ENCODE data around the gene XPO6. TPM values are rescaled to one million over a fixed set of nuclear protein-coding genes. Genes with fewer than 3 reads are reported as not detected.

XPO6 gene
- total RNA-seq, 1 donor from 2014 or later = 71.6 TPM

DNA sequence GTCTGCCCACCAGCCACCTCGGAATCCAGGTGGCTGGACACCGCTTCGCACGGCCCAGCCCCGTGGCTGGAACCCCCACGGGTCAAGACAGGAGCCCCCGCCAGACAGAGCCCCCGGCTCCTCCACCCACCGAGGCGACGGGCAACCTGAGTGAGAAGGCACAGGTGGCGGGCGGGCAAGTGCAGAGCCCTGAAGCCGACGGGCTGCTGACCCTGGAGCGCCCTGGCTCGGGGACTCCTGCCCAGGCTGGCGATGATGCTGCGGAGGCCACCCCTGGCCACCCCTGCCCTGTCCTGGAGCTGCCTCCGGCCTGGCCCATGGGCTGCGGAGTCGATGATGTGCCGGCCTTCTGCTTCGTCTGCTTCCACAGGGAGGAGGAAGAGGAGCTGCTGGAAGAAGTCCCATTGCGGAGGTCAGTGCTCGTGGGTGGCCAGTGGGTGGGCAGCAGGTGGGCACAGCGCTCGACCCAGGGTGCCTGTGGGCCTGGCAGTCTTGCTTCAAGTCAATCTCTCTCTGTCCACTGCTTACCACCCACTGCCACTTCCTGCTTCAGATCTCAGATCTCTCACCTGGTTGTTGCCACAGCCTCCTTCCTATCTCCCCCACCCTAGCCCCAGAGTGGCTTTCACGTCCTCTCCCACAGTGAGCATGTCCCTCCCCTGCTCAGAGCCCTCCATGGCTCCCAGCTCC is 47.5 kb upstream of the XPO6 start:
- Histone ChIP-seq H3K27me3 (no peaks in the 10 kb centered on the region), H4K20me1 (ENCODE audit: low read depth) (no peaks in the 10 kb centered on the region), H3F3A (ENCODE audit: low read depth) (no peaks in the 10 kb centered on the region), H3K79me2 (ENCODE audit: low read depth) (no peaks in the 10 kb centered on the region), H3K36me3 (no peaks in the 10 kb centered on the region), H3K4me1 (peaks cover 27% of the 10 kb centered on the region), H3K27ac (no peak overlapping the region), H2AFZ (replicated peaks) (peak overlapping the region; percentile 95), H3K9me3 (ENCODE audit: low read depth) (no peaks in the 10 kb centered on the region), H3K4me3 (peak overlapping the region; percentile 35), H3K4me2 (peak overlapping the region; percentile 77), H3K9ac (no peak overlapping the region)
- no peak for DNase-seq (ENCODE audit: low spot score)
- TF ChIP-seq EZH2 (IDR thresholded peaks at IDR 0.05) (no peak), EZH2phosphoT487 (IDR thresholded peaks at IDR 0.05) (no peak)
- TF ChIP-seq, protein P1, sequence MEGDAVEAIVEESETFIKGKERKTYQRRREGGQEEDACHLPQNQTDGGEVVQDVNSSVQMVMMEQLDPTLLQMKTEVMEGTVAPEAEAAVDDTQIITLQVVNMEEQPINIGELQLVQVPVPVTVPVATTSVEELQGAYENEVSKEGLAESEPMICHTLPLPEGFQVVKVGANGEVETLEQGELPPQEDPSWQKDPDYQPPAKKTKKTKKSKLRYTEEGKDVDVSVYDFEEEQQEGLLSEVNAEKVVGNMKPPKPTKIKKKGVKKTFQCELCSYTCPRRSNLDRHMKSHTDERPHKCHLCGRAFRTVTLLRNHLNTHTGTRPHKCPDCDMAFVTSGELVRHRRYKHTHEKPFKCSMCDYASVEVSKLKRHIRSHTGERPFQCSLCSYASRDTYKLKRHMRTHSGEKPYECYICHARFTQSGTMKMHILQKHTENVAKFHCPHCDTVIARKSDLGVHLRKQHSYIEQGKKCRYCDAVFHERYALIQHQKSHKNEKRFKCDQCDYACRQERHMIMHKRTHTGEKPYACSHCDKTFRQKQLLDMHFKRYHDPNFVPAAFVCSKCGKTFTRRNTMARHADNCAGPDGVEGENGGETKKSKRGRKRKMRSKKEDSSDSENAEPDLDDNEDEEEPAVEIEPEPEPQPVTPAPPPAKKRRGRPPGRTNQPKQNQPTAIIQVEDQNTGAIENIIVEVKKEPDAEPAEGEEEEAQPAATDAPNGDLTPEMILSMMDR (IDR thresholded peaks at IDR 0.05) = no peak
- Mint-ChIP-seq H3K27ac (no peak overlapping the region), H3K4me3 (peak overlapping the region; percentile 58), H3K27me3 (ENCODE audit: insufficient read depth, low read depth) (peaks cover 18% of the 10 kb centered on the region), H3K36me3 (no peaks in the 10 kb centered on the region), H3K4me1 (peaks cover 41% of the 10 kb centered on the region), H3K9me3 (no peaks in the 10 kb centered on the region)

DNA sequence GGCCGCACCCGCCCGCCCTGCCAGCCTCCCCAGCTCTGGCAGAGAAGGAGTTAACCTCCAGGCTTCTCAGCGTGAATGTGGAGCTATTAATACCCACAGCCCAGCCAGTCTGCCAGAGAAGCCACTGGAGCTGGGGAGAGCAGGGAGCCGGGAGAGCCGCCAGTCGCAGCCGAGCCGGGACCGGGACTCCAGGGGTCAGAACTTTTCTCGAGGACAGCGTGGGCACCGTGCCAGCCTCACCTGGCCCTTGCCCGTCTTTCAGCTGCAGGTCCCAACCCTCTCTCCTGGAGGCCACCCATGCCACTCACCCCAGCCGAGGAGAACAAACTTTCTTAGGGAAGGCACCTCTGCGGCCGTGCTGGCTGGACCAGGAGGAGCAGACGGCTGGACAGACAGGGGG is 46.8 kb upstream of the XPO6 start:
- TF ChIP-seq, protein P1 (IDR thresholded peaks at IDR 0.05) = no peak
- no peak for TF ChIP-seq EZH2phosphoT487 (IDR thresholded peaks at IDR 0.05)
- TF ChIP-seq EZH2 (IDR thresholded peaks at IDR 0.05) = no peak
- no peaks in the 10 kb centered on the region for H3K36me3 ChIP-seq

DNA sequence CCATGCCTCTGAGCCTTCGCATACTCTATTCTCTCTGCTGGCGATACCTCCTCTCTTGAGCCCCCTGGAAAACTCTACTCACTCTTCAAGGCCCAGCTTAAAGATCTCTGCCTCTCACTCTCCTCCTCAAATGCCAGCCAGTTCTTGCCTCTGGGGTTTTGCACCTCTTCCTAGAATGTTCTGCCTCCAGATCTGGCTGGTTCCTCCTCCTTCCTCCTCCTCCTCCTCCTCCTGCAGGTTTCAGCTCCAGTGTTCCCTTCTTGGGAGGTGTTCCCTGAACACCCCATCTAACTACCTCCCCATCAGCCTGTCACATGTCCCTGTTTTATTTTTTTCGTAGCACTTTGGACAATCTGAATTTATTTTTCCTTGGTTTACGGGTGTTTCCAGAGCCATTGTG is 45.5 kb upstream of the XPO6 start:
- no peak overlapping the region for H3K4me3 ChIP-seq
- no peak overlapping the region for H3K27ac ChIP-seq
- no peaks in the 10 kb centered on the region for H3K9me3 ChIP-seq (ENCODE audit: low read depth)
- Mint-ChIP-seq H3K4me3 (no peak overlapping the region), H3K27ac (peak overlapping the region; percentile 19), H3K27me3 (ENCODE audit: insufficient read depth, low read depth) (peaks cover 11% of the 10 kb centered on the region), H3K4me1 (peaks cover 39% of the 10 kb centered on the region), H3K36me3 (no peaks in the 10 kb centered on the region), H3K9me3 (peaks cover 4% of the 10 kb centered on the region)
- no peaks in the 10 kb centered on the region for H3F3A ChIP-seq (ENCODE audit: low read depth)
- TF ChIP-seq, protein P1 (IDR thresholded peaks at IDR 0.05) = no peak
- TF ChIP-seq EZH2 (IDR thresholded peaks at IDR 0.05) (no peak), EZH2phosphoT487 (IDR thresholded peaks at IDR 0.05) (no peak)
- no peak overlapping the region for H3K4me2 ChIP-seq
- H3K79me2 ChIP-seq (ENCODE audit: low read depth) = no peaks in the 10 kb centered on the region
- H3K27me3 ChIP-seq = no peaks in the 10 kb centered on the region
- no peaks in the 10 kb centered on the region for H3K36me3 ChIP-seq
- peaks cover 27% of the 10 kb centered on the region for H3K4me1 ChIP-seq
- no peak overlapping the region for H3K9ac ChIP-seq
- DNase-seq (ENCODE audit: low spot score) = no peak
- no peak overlapping the region for H2AFZ ChIP-seq (replicated peaks)
- H4K20me1 ChIP-seq (ENCODE audit: low read depth) = no peaks in the 10 kb centered on the region

More for the DNA sequence above, 46.8 kb upstream of the XPO6 start:
- Histone ChIP-seq H3K27ac (no peak overlapping the region), H3K27me3 (no peaks in the 10 kb centered on the region), H3K79me2 (ENCODE audit: low read depth) (no peaks in the 10 kb centered on the region), H2AFZ (replicated peaks) (peak overlapping the region; percentile 95), H3F3A (ENCODE audit: low read depth) (no peaks in the 10 kb centered on the region), H4K20me1 (ENCODE audit: low read depth) (no peaks in the 10 kb centered on the region), H3K4me2 (peak overlapping the region; percentile 77), H3K4me1 (peaks cover 27% of the 10 kb centered on the region), H3K9ac (no peak overlapping the region), H3K4me3 (peak overlapping the region; percentile 35), H3K9me3 (ENCODE audit: low read depth) (no peaks in the 10 kb centered on the region)
- peak; percentile 51 for DNase-seq (ENCODE audit: low spot score)
- peaks cover 41% of the 10 kb centered on the region for H3K4me1 Mint-ChIP-seq
- peaks cover 13% of the 10 kb centered on the region for H3K27me3 Mint-ChIP-seq (ENCODE audit: insufficient read depth, low read depth)
- H3K9me3 Mint-ChIP-seq = no peaks in the 10 kb centered on the region
- H3K36me3 Mint-ChIP-seq = no peaks in the 10 kb centered on the region
- peak overlapping the region; percentile 15 for H3K4me3 Mint-ChIP-seq
- H3K27ac Mint-ChIP-seq = no peak overlapping the region
